ENCODE measurements around the gene CCDC54. TPM values are rescaled to one million over a fixed set of nuclear protein-coding genes. Genes with fewer than 3 reads are reported as not detected.

Gene CCDC54
- not detected in 2 replicates for total RNA-seq

DNA sequence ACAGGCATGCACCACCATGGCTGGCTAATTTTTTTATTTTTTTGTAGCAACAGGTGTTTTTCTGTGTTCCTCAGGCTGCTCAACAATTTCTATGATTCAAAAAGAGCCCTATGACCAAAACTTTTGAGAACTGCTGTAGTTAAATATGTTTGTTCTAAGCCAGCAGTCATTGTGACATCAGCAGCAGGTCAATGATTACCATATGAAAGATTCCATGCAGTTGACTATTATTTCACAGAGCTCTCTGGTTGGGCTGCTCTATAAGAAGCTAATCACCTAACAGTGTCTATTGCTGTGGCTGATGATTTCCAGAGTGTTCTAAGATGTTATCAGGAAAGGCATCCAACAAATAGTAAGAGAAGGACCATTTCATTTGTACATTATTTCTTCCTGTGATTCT, at the start of gene CCDC54:
Gene CCDC54, plus strand, starts transcription at position 289 of the 400 bp plus-strand sequence. CDS start 149 bp downstream, outside the sequence.

Other genes starting within 250 kb of the CCDC54 start
- gene BBX, start 145.5 kb downstream of the CCDC54 start, total RNA-seq, result 64.4 and 77.5 TPM in 2 replicates